PC-9 (cell line): ENCODE results near the gene MICAL3. TPM values are rescaled to one million over a fixed set of nuclear protein-coding genes. Genes with fewer than 3 reads are reported as not detected.

Source experiments
- BruUV-seq: library from RNA; stranded (reverse); fragments of 400-500 nt; replicated peaks from 2 replicates; lab custom pipeline; 2021; lab: Mats Ljungman, UMichigan
- CTCF ChIA-PET: fragments of 300-600 bp; sonication (Branson Sonifier 250); formaldehyde crosslinking; loops from one replicate; lab custom pipeline; 2022; ENCODE audit warnings: antibody characterized with exemption; lab: Charles Lee
- POLR2A ChIA-PET: fragments of 300-600 bp; sonication (Branson Sonifier 250); formaldehyde crosslinking; loops from one replicate; lab custom pipeline; 2022; ENCODE audit warnings: antibody characterized with exemption; ENCODE audit not compliant: unreplicated experiment; lab: Charles Lee
- DNase-seq, 2 experiments: peaks; one replicate each; pipeline versions ENCODE4 v3.0.0 to v3.0.0-alpha.2; 2015 to 2022; ENCODE audit warnings: mixed read lengths in 1 of 2
- H2AFZ ChIP-seq: fragments of 200-600 bp; sonication (generic); 2 replicates; pipeline ENCODE4 v1.8.1; 2017; ENCODE audit warnings: antibody characterized with exemption
- H3F3A ChIP-seq: fragments of 200-600 bp; sonication (generic); 2 replicates; pipeline ENCODE4 v1.8.1; 2017; ENCODE audit warnings: antibody characterized with exemption, mild to moderate bottlenecking, low read depth; ENCODE audit not compliant: insufficient read depth
- H3K27ac ChIP-seq: fragments of 200-600 bp; sonication (generic); 2 replicates; pipeline ENCODE4 v1.6.1; 2016; ENCODE audit warnings: mixed run types
- H3K27me3 ChIP-seq: fragments of 200-600 bp; sonication (generic); 2 replicates; pipeline ENCODE4 v1.6.1; 2016; ENCODE audit warnings: low read depth, mixed run types; ENCODE audit not compliant: insufficient read depth
- H3K36me3 ChIP-seq: fragments of 200-600 bp; sonication (generic); 2 replicates; pipeline ENCODE4 v1.6.1; 2016; ENCODE audit warnings: low read depth, mixed run types
- H3K4me1 ChIP-seq: fragments of 200-600 bp; sonication (generic); replicated peaks from 2 replicates; pipeline ENCODE4 v1.6.1; 2016; ENCODE audit warnings: mixed run types; ENCODE audit not compliant: insufficient read depth
- H3K4me2 ChIP-seq: fragments of 200-600 bp; sonication (generic); 2 replicates; pipeline ENCODE4 v1.6.1; 2017; ENCODE audit warnings: mixed run types
- H3K4me3 ChIP-seq: fragments of 200-600 bp; sonication (generic); 2 replicates; pipeline ENCODE4 v1.6.1; 2016; ENCODE audit warnings: mixed run types
- H3K79me2 ChIP-seq: fragments of 200-600 bp; sonication (generic); 2 replicates; pipeline ENCODE4 v1.6.1; 2017; ENCODE audit warnings: low read depth, mixed run types
- H3K9me2 ChIP-seq: fragments of 200-600 bp; sonication (generic); 2 replicates; pipeline ENCODE4 v1.8.1; 2017; ENCODE audit warnings: mild to moderate bottlenecking; ENCODE audit not compliant: insufficient read depth
- H3K9me3 ChIP-seq: fragments of 200-600 bp; sonication (generic); 2 replicates; pipeline ENCODE4 v1.8.1; 2016; ENCODE audit warnings: low read depth; ENCODE audit not compliant: insufficient read depth
- H4K20me1 ChIP-seq: fragments of 200-600 bp; sonication (generic); 2 replicates; pipeline ENCODE4 v1.8.1; 2017; ENCODE audit not compliant: insufficient read depth
- CTCF ChIP-seq: fragments of 200-600 bp; sonication (generic); conservative IDR thresholded peaks from 2 replicates; pipeline ENCODE4 v1.6.1; 2017; ENCODE audit warnings: mixed run types, antibody characterized with exemption, mild to moderate bottlenecking, moderate library complexity
- EZH2 ChIP-seq: fragments of 200-600 bp; sonication (generic); IDR thresholded peaks from 2 replicates; pipeline ENCODE4 v1.8.0; 2017; ENCODE audit warnings: antibody characterized with exemption, low read depth
- intact Hi-C: fragments of 100-400 bp; cut with micrococcal nuclease; formaldehyde crosslinking; loops from one replicate; pipeline ENCODE4 v1.10.0; 2022; ENCODE audit not compliant: unreplicated experiment
- total RNA-seq: library from RNA; stranded (reverse); gene quantifications from 2 replicates; pipeline ENCODE4 v1.2.3, GENCODE V29; 2021

The MICAL3 gene
- total RNA-seq, 1 experiment from 2014 or later = 27.4 TPM

- H3K4me1 ChIP-seq = no peaks in the 10 kb centered on the region
- no peak overlapping the region for H3K4me3 ChIP-seq
- ChIA-PET CTCF (no interaction called here), POLR2A (no interaction called here)
- no peaks in the 10 kb centered on the region for H4K20me1 ChIP-seq
- intact Hi-C loops = no loop called here
- no peaks in the 10 kb centered on the region for H3K36me3 ChIP-seq
- no peak overlapping the region for H3K4me2 ChIP-seq
- no peak for DNase-seq
- no peak for TF ChIP-seq CTCF
- no peak for TF ChIP-seq EZH2
- H3K9me2 ChIP-seq = no peaks in the 10 kb centered on the region
- no peaks in the 10 kb centered on the region for H3F3A ChIP-seq
- no TSS peak for BruUV-seq
- no peaks in the 10 kb centered on the region for H3K9me3 ChIP-seq
- no peaks in the 10 kb centered on the region for H3K27me3 ChIP-seq
- no peaks in the 10 kb centered on the region for H3K79me2 ChIP-seq
- no peak overlapping the region for H2AFZ ChIP-seq
- H3K27ac ChIP-seq = no peak overlapping the region
Measured at GRCh38 chr22:17876306-17876831, 148.0 kb downstream of the MICAL3 start.

GRCh38 chr22:17875631-17876030, 148.7 kb downstream of the MICAL3 start:
- TF ChIP-seq EZH2 = no peak
- no peak for TF ChIP-seq CTCF

GRCh38 chr22:17875156-17875555, 149.2 kb downstream of the MICAL3 start:
- CTCF ChIA-PET = no interaction called here
- Histone ChIP-seq H2AFZ (no peak overlapping the region), H3K4me3 (no peak overlapping the region), H3K4me2 (no peak overlapping the region), H3K27me3 (no peaks in the 10 kb centered on the region), H3K36me3 (no peaks in the 10 kb centered on the region), H4K20me1 (no peaks in the 10 kb centered on the region), H3K27ac (no peak overlapping the region), H3K4me1 (no peaks in the 10 kb centered on the region), H3K79me2 (no peaks in the 10 kb centered on the region), H3F3A (no peaks in the 10 kb centered on the region), H3K9me3 (no peaks in the 10 kb centered on the region), H3K9me2 (no peaks in the 10 kb centered on the region)
- no peak for DNase-seq
- intact Hi-C loops = no loop called here
- no TSS peak for BruUV-seq
- no peak for TF ChIP-seq CTCF
- TF ChIP-seq EZH2 = no peak
- POLR2A ChIA-PET = no interaction called here

More at GRCh38 chr22:17875631-17876030, 148.7 kb downstream of the MICAL3 start:
- Histone ChIP-seq H3K27ac (no peak overlapping the region), H3F3A (no peaks in the 10 kb centered on the region), H3K9me3 (no peaks in the 10 kb centered on the region), H3K4me2 (no peak overlapping the region), H4K20me1 (no peaks in the 10 kb centered on the region), H2AFZ (no peak overlapping the region), H3K36me3 (no peaks in the 10 kb centered on the region), H3K79me2 (no peaks in the 10 kb centered on the region), H3K4me3 (no peak overlapping the region), H3K9me2 (no peaks in the 10 kb centered on the region), H3K4me1 (no peaks in the 10 kb centered on the region), H3K27me3 (no peaks in the 10 kb centered on the region)
- ChIA-PET CTCF (no interaction called here), POLR2A (no interaction called here)
- no peak for DNase-seq
- no TSS peak for BruUV-seq
- intact Hi-C loops = no loop called here
